ENCODE results near the gene DBI. TPM values are rescaled to one million over a fixed set of nuclear protein-coding genes. Genes with fewer than 3 reads are reported as not detected.

Gene DBI
- polyA plus RNA-seq, 1 of the 3 experiments (the other 2 are of a cell fraction), result 150 TPM

DNA sequence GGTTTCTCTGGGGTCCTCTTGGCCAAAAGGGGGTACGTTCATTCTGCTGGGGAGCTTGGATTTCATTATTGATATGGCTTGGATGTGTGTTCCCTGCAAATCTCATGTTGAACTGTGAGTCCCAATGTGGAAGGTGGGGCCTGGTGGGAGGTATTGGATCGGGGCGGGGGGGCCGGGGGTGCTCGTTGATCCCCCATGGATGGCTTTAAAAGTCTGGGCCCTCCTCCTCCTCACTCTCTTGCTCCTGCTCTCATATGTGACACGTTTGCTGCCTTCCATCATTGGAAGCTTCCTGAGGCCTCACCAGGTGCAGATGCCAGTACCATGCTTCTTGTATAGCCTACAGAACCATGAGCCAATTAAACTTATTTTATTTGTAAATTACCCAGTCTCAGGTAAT is 11.8 kb downstream of the DBI start:
- CTCF ChIA-PET, result no interaction called here
- Histone ChIP-seq H4K20me1 (ENCODE audit: insufficient read depth) (no peaks in the 10 kb centered on the region), H2AFZ (ENCODE audit: low read depth) (no peak overlapping the region), H3K27ac (ENCODE audit: low read depth in 2 of 2, low read length in 1 of 2) (no peak overlapping the region), H3K4me3 (ENCODE audit: low read depth in 2 of 2, low read length in 1 of 2) (no peak overlapping the region), H3K27me3 (ENCODE audit: insufficient read depth) (no peaks in the 10 kb centered on the region), H3K9me2 (no peaks in the 10 kb centered on the region), H3K4me1 (ENCODE audit: control insufficient read depth in 1 of 2, insufficient read depth in 2 of 2, low read depth in 1 of 2, low read length in 1 of 2) (peaks cover 0 to 7% of the 10 kb centered on the region in 2 experiments; a peak in 1 of 4 replicates), H3K79me2 (ENCODE audit: insufficient read depth) (no peaks in the 10 kb centered on the region), H3K9ac (no peak overlapping the region), H3K36me3 (replicated peaks in 1 of 2; ENCODE audit: control insufficient read depth in 1 of 2, insufficient read depth in 2 of 2, low read length in 1 of 2) (peaks cover under 1 to 7% of the 10 kb centered on the region in 2 experiments), H3K9me3 (no peaks in the 10 kb centered on the region), H3F3A (replicated peaks; ENCODE audit: insufficient read depth) (no peaks in the 10 kb centered on the region), H3K4me2 (no peak overlapping the region)
- no peak for TF ChIP-seq EP300 (IDR thresholded peaks at IDR 0.05; ENCODE audit: borderline replicate concordance in 1 of 2, low read depth in 1 of 2, low read length in 1 of 2)
- TF ChIP-seq FOSL2 (IDR thresholded peaks at IDR 0.05; ENCODE audit: borderline replicate concordance, low read depth), result no peak
- TF ChIP-seq RFX5 (IDR thresholded peaks at IDR 0.05; ENCODE audit: low read length), result no peak
- no peak for TF ChIP-seq TAF1 (IDR thresholded peaks at IDR 0.05; ENCODE audit: borderline replicate concordance, low read depth, low read length)
- no peak for TF ChIP-seq FOXJ3 (CRISPR knock-in tag; IDR thresholded peaks at IDR 0.05)
- TF ChIP-seq ELF1 (IDR thresholded peaks at IDR 0.05), result no peak
- TF ChIP-seq, protein P1, sequence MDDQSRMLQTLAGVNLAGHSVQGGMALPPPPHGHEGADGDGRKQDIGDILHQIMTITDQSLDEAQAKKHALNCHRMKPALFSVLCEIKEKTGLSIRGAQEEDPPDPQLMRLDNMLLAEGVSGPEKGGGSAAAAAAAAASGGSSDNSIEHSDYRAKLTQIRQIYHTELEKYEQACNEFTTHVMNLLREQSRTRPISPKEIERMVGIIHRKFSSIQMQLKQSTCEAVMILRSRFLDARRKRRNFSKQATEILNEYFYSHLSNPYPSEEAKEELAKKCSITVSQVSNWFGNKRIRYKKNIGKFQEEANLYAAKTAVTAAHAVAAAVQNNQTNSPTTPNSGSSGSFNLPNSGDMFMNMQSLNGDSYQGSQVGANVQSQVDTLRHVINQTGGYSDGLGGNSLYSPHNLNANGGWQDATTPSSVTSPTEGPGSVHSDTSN (IDR thresholded peaks at IDR 0.05), result no peak
- no peak for TF ChIP-seq RAD21 (IDR thresholded peaks at IDR 0.05; ENCODE audit: low read length)
- TF ChIP-seq MEF2A (IDR thresholded peaks at IDR 0.05; ENCODE audit: borderline replicate concordance, low read depth), result no peak
- TF ChIP-seq YY1 (IDR thresholded peaks at IDR 0.05; ENCODE audit: low read depth), result no peak
- TF ChIP-seq RXRA (IDR thresholded peaks at IDR 0.05; ENCODE audit: borderline replicate concordance, low read depth), result no peak
- no peak for TF ChIP-seq MXI1 (IDR thresholded peaks at IDR 0.05; ENCODE audit: low read depth, low read length)
- TF ChIP-seq, protein P2, sequence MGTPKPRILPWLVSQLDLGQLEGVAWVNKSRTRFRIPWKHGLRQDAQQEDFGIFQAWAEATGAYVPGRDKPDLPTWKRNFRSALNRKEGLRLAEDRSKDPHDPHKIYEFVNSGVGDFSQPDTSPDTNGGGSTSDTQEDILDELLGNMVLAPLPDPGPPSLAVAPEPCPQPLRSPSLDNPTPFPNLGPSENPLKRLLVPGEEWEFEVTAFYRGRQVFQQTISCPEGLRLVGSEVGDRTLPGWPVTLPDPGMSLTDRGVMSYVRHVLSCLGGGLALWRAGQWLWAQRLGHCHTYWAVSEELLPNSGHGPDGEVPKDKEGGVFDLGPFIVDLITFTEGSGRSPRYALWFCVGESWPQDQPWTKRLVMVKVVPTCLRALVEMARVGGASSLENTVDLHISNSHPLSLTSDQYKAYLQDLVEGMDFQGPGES (IDR thresholded peaks at IDR 0.05; ENCODE audit: low read depth, low read length), result no peak
- TF ChIP-seq NFIC (IDR thresholded peaks at IDR 0.05; ENCODE audit: borderline replicate concordance), result no peak
- no peak for TF ChIP-seq NRF1 (IDR thresholded peaks at IDR 0.05; ENCODE audit: low read depth, low read length)
- TF ChIP-seq, protein P3, sequence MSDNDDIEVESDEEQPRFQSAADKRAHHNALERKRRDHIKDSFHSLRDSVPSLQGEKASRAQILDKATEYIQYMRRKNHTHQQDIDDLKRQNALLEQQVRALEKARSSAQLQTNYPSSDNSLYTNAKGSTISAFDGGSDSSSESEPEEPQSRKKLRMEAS (IDR thresholded peaks at IDR 0.05; ENCODE audit: low read depth), result no peak
- POLR2A ChIA-PET, result no interaction called here
- 43% methylated on average over 5 of the region's 6 CpGs for WGBS (ENCODE audit: low lambda C conversion rate)
- DNase-seq, result no peak

DNA sequence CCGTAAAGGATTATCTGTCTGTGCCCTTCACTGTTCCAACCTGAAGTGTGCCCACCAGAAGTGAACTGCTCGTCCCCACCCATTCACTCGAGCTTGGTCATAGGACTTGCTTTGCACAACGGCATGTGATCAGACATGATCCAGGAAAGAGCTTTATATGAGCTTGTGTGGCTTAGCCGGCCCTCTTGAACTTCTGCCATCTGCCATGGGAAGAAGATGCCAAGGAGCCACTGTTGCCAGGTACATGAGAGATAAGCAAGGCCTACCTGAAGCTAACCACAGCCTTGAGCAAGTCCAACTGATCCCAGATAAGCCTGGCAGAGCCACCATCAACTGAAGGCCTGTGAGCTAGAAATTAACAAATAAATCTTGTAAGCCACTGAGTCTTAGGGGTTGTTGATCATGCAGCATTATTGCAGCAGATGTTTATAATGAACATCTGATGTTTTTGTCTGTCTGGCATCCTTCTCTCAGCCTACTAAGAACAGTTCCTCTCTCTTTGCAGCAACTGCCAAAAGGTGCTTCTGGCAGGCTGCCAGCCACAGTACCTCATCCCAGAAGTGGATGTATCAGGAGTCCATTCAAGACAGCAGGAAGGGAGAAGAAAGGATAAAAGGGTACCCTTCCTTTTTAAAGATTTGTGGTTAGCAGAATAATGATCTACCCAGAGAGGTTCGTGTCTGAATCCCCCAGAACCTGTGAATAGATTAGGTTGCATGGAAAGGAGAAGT is 16.8 kb downstream of the DBI start:
- H3K9ac ChIP-seq, result no peak overlapping the region
- H3K9me3 ChIP-seq, result no peaks in the 10 kb centered on the region
- no peak overlapping the region for H3K4me2 ChIP-seq
- ChIA-PET CTCF (interaction anchor here (1.6 kb wide), 1 partner anchor 93 kb away, joined by 5 read pairs; no protein-coding TSS in a partner anchor), POLR2A (no interaction called here)
- no peaks in the 10 kb centered on the region for H3F3A ChIP-seq (replicated peaks; ENCODE audit: insufficient read depth)
- H3K27ac ChIP-seq (ENCODE audit: low read depth in 2 of 2, low read length in 1 of 2), result peak overlapping the region in 1 of 2 experiments; percentile 35; a peak in 1 of 4 replicates
- H4K20me1 ChIP-seq (ENCODE audit: insufficient read depth), result no peaks in the 10 kb centered on the region
- H3K36me3 ChIP-seq (replicated peaks in 1 of 2; ENCODE audit: control insufficient read depth in 1 of 2, insufficient read depth in 2 of 2, low read length in 1 of 2), result no peaks in the 10 kb centered on the region
- H2AFZ ChIP-seq (ENCODE audit: low read depth), result no peak overlapping the region
- no peaks in the 10 kb centered on the region for H3K27me3 ChIP-seq (ENCODE audit: insufficient read depth)
- no peaks in the 10 kb centered on the region for H3K9me2 ChIP-seq
- peaks cover 0 to 18% of the 10 kb centered on the region in 2 experiments; a peak in 2 of 4 replicates for H3K4me1 ChIP-seq (ENCODE audit: control insufficient read depth in 1 of 2, insufficient read depth in 2 of 2, low read depth in 1 of 2, low read length in 1 of 2)
- H3K79me2 ChIP-seq (ENCODE audit: insufficient read depth), result no peaks in the 10 kb centered on the region
- no peak overlapping the region for H3K4me3 ChIP-seq (ENCODE audit: low read depth in 2 of 2, low read length in 1 of 2)
- no peak for DNase-seq
- 60% methylated on average over 5 of the region's 6 CpGs for WGBS (ENCODE audit: low lambda C conversion rate)
- TF ChIP-seq, protein P4, sequence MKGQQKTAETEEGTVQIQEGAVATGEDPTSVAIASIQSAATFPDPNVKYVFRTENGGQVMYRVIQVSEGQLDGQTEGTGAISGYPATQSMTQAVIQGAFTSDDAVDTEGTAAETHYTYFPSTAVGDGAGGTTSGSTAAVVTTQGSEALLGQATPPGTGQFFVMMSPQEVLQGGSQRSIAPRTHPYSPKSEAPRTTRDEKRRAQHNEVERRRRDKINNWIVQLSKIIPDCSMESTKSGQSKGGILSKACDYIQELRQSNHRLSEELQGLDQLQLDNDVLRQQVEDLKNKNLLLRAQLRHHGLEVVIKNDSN (IDR thresholded peaks at IDR 0.05; ENCODE audit: borderline replicate concordance, low read depth), result no peak
- TF ChIP-seq EP300 (IDR thresholded peaks at IDR 0.05; ENCODE audit: borderline replicate concordance in 1 of 2, low read depth in 1 of 2, low read length in 1 of 2), result peak in 1 of 2 experiments; percentile 10; a peak in 1 of 4 replicates
- no peak for TF ChIP-seq SIN3A (IDR thresholded peaks at IDR 0.05; ENCODE audit: borderline replicate concordance, low read depth, low read length)
- TF ChIP-seq, protein P5, sequence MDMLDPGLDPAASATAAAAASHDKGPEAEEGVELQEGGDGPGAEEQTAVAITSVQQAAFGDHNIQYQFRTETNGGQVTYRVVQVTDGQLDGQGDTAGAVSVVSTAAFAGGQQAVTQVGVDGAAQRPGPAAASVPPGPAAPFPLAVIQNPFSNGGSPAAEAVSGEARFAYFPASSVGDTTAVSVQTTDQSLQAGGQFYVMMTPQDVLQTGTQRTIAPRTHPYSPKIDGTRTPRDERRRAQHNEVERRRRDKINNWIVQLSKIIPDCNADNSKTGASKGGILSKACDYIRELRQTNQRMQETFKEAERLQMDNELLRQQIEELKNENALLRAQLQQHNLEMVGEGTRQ (IDR thresholded peaks at IDR 0.05; ENCODE audit: borderline replicate concordance, low read depth, low read length), result no peak
- TF ChIP-seq, protein P6, sequence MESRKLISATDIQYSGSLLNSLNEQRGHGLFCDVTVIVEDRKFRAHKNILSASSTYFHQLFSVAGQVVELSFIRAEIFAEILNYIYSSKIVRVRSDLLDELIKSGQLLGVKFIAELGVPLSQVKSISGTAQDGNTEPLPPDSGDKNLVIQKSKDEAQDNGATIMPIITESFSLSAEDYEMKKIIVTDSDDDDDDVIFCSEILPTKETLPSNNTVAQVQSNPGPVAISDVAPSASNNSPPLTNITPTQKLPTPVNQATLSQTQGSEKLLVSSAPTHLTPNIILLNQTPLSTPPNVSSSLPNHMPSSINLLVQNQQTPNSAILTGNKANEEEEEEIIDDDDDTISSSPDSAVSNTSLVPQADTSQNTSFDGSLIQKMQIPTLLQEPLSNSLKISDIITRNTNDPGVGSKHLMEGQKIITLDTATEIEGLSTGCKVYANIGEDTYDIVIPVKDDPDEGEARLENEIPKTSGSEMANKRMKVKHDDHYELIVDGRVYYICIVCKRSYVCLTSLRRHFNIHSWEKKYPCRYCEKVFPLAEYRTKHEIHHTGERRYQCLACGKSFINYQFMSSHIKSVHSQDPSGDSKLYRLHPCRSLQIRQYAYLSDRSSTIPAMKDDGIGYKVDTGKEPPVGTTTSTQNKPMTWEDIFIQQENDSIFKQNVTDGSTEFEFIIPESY (IDR thresholded peaks at IDR 0.05; ENCODE audit: borderline replicate concordance, low read depth), result no peak
- TF ChIP-seq MXI1 (IDR thresholded peaks at IDR 0.05; ENCODE audit: low read depth, low read length), result no peak

Measured in SK-N-SH (cell line).